Mesenchymal stem cell (in vitro differentiated cells and primary cell): ENCODE measurements around the gene LRCOL1.

Source experiments
- DNase-seq: peaks from one replicate; pipeline ENCODE4 v3.0.0-alpha.2; 2013
- H2AFZ ChIP-seq: one replicate; pipeline ENCODE4 v1.6.1; 2013; ENCODE audit warnings: low read depth, mild to moderate bottlenecking, control low read depth, inconsistent platforms, low read length, moderate library complexity
- H2AK5ac ChIP-seq: 2 replicates; pipeline ENCODE4 v1.6.1; 2013; ENCODE audit warnings: low read length, moderate library complexity, mild to moderate bottlenecking, inconsistent platforms; ENCODE audit not compliant: severe bottlenecking
- H2BK120ac ChIP-seq: one replicate; pipeline ENCODE4 v1.6.1; 2013; ENCODE audit warnings: low read depth, mild to moderate bottlenecking, inconsistent platforms, low read length, moderate library complexity
- H2BK12ac ChIP-seq, 2 experiments: one replicate each; pipeline ENCODE4 v1.6.1; 2013; ENCODE audit warnings: inconsistent platforms in 2 of 2, low read length in 2 of 2, mild to moderate bottlenecking in 2 of 2, moderate library complexity in 2 of 2, control low read depth in 1 of 2
- H2BK15ac ChIP-seq: one replicate; pipeline ENCODE4 v1.6.1; 2013; ENCODE audit warnings: mild to moderate bottlenecking, low read depth, inconsistent platforms; ENCODE audit not compliant: poor library complexity, severe bottlenecking
- H2BK5ac ChIP-seq: 2 replicates; pipeline ENCODE4 v1.6.1; 2013; ENCODE audit warnings: low read depth, mild to moderate bottlenecking, low read length, control low read depth, inconsistent platforms; ENCODE audit not compliant: poor library complexity, severe bottlenecking
- H3K14ac ChIP-seq, 2 experiments: one replicate each; pipeline ENCODE4 v1.6.1; 2013; ENCODE audit warnings: inconsistent platforms in 2 of 2, low read length in 2 of 2, control low read depth in 1 of 2, mild to moderate bottlenecking in 1 of 2, moderate library complexity in 1 of 2
- H3K18ac ChIP-seq, 2 experiments: one replicate each; pipeline ENCODE4 v1.6.1; 2013; ENCODE audit warnings: inconsistent platforms in 2 of 2, low read length in 2 of 2, control low read depth in 1 of 2, low read depth in 1 of 2, mild to moderate bottlenecking in 1 of 2
- H3K23ac ChIP-seq, 2 experiments: one replicate each; pipeline ENCODE4 v1.6.1; 2013; ENCODE audit warnings: inconsistent platforms in 2 of 2, low read length in 2 of 2, mild to moderate bottlenecking in 2 of 2, moderate library complexity in 2 of 2, control low read depth in 1 of 2
- H3K27ac ChIP-seq: 2 replicates; pipeline ENCODE4 v1.5.1; 2013; ENCODE audit warnings: mild to moderate bottlenecking, moderate library complexity, low read length, control low read depth, inconsistent platforms; ENCODE audit not compliant: poor library complexity, severe bottlenecking
- H3K27me3 ChIP-seq, 2 experiments: 2 replicates each; pipeline versions ENCODE4 v1.6.1 to v1.7.0; 2013; ENCODE audit warnings: low read length in 2 of 2, mild to moderate bottlenecking in 2 of 2, moderate library complexity in 2 of 2, control low read depth in 1 of 2, inconsistent platforms in 1 of 2; ENCODE audit not compliant: control insufficient read depth in 1 of 2, insufficient read depth in 1 of 2
- H3K36me3 ChIP-seq, 2 experiments: 2 replicates each; pipeline versions ENCODE4 v1.6.1 to v1.7.0; 2013; ENCODE audit warnings: low read length in 2 of 2, control low read depth in 1 of 2, inconsistent platforms in 1 of 2, low read depth in 1 of 2, mild to moderate bottlenecking in 1 of 2; ENCODE audit not compliant: insufficient read depth in 2 of 2, control insufficient read depth in 1 of 2
- H3K4ac ChIP-seq, 2 experiments: one replicate each; pipeline ENCODE4 v1.6.1; 2013; ENCODE audit warnings: inconsistent platforms in 2 of 2, low read length in 2 of 2, mild to moderate bottlenecking in 2 of 2, moderate library complexity in 2 of 2, control low read depth in 1 of 2, low read depth in 1 of 2
- H3K4me1 ChIP-seq: 2 replicates; pipeline ENCODE4 v1.6.1; 2013; ENCODE audit warnings: low read depth, low read length, control low read depth; ENCODE audit not compliant: control insufficient read depth, insufficient read depth
- H3K4me2 ChIP-seq: 2 replicates; pipeline ENCODE4 v1.6.1; 2013; ENCODE audit warnings: low read length, mild to moderate bottlenecking, inconsistent platforms; ENCODE audit not compliant: poor library complexity, severe bottlenecking
- H3K4me3 ChIP-seq, 2 experiments: 2 replicates each; pipeline versions ENCODE4 v1.5.1 to v1.7.0; 2013; ENCODE audit warnings: low read length in 2 of 2, mild to moderate bottlenecking in 2 of 2, control low read depth in 1 of 2, low read depth in 1 of 2; ENCODE audit not compliant: insufficient read depth in 1 of 2
- H3K79me1 ChIP-seq: replicated peaks from 2 replicates; pipeline ENCODE4 v1.6.1; 2013; ENCODE audit warnings: mild to moderate bottlenecking, control low read depth, low read length, inconsistent platforms; ENCODE audit not compliant: poor library complexity, severe bottlenecking
- H3K9ac ChIP-seq: 2 replicates; pipeline ENCODE4 v1.7.0; 2013; ENCODE audit warnings: mild to moderate bottlenecking, low read length, moderate library complexity
- H3K9me3 ChIP-seq: 2 replicates; pipeline ENCODE4 v1.7.0; 2013; ENCODE audit warnings: mild to moderate bottlenecking, low read length; ENCODE audit not compliant: control insufficient read depth
- H4K8ac ChIP-seq: one replicate; pipeline ENCODE4 v1.6.1; 2013; ENCODE audit warnings: inconsistent platforms, mild to moderate bottlenecking, low read length, moderate library complexity
- H4K91ac ChIP-seq: one replicate; pipeline ENCODE4 v1.6.1; 2013; ENCODE audit warnings: mild to moderate bottlenecking, low read length, inconsistent platforms
- WGBS: methylation state at CpG from one replicate; pipeline ENCODE4 v1.1.7; 2013; ENCODE audit warnings: mixed read lengths; 5-methylcytosine and 5-hydroxymethylcytosine counted together

The LRCOL1 gene

GRCh38 chr12:132603240-132604150 is 6.9 kb downstream of the LRCOL1 start:
- no peak overlapping the region for H3K18ac ChIP-seq
- no peak overlapping the region for H3K14ac ChIP-seq
- H2AFZ ChIP-seq, result no peak overlapping the region
- no peaks in the 10 kb centered on the region for H3K79me1 ChIP-seq
- 82% methylated on average over 65 of the region's 67 CpGs for WGBS
- no peak overlapping the region for H4K91ac ChIP-seq
- H3K4me1 ChIP-seq, result peaks cover 21% of the 10 kb centered on the region
- H4K8ac ChIP-seq, result no peak overlapping the region
- H3K23ac ChIP-seq, result no peak overlapping the region
- peak overlapping the region; percentile 57 for H2BK15ac ChIP-seq
- no peak overlapping the region for H2AK5ac ChIP-seq
- no peaks in the 10 kb centered on the region for H3K9me3 ChIP-seq
- no peak overlapping the region for H3K4ac ChIP-seq
- H2BK120ac ChIP-seq, result no peak overlapping the region
- no peak for DNase-seq
- no peak overlapping the region for H3K4me3 ChIP-seq
- no peaks in the 10 kb centered on the region for H3K36me3 ChIP-seq
- H3K27me3 ChIP-seq, result peaks cover 42 to 81% of the 10 kb centered on the region in 2 experiments
- H3K27ac ChIP-seq, result no peak overlapping the region
- H2BK12ac ChIP-seq, result no peak overlapping the region
- H3K4me2 ChIP-seq, result no peak overlapping the region
- no peak overlapping the region for H2BK5ac ChIP-seq
- H3K9ac ChIP-seq, result no peak overlapping the region

- H2BK12ac ChIP-seq, result peak overlapping the region in 1 of 2 experiments; percentile 42
- H3K18ac ChIP-seq, result peak overlapping the region; percentile 9 to 35
- no peak overlapping the region for H3K4me3 ChIP-seq
- H3K9me3 ChIP-seq, result no peaks in the 10 kb centered on the region
- peak overlapping the region; percentile 45 for H4K8ac ChIP-seq
- H3K79me1 ChIP-seq, result no peaks in the 10 kb centered on the region
- H4K91ac ChIP-seq, result no peak overlapping the region
- H3K23ac ChIP-seq, result no peak overlapping the region
- no peak overlapping the region for H2BK5ac ChIP-seq
- peak overlapping the region in 1 of 2 experiments; percentile 66 for H3K14ac ChIP-seq
- no peak overlapping the region for H3K4me2 ChIP-seq
- H2BK120ac ChIP-seq, result no peak overlapping the region
- no peak overlapping the region for H3K27ac ChIP-seq
- DNase-seq, result no peak
- no peaks in the 10 kb centered on the region for H3K36me3 ChIP-seq
- no peak overlapping the region for H2BK15ac ChIP-seq
- no peak overlapping the region for H3K4ac ChIP-seq
- H2AFZ ChIP-seq, result no peak overlapping the region
- no peak overlapping the region for H2AK5ac ChIP-seq
- H3K27me3 ChIP-seq, result peaks cover 42 to 73% of the 10 kb centered on the region in 2 experiments
- H3K9ac ChIP-seq, result no peak overlapping the region
- WGBS, result 61% methylated on average over 28 of the region's 29 CpGs
- H3K4me1 ChIP-seq, result peaks cover 16% of the 10 kb centered on the region
Measured at GRCh38 chr12:132602572-132603239, 7.7 kb downstream of the LRCOL1 start.

DNA sequence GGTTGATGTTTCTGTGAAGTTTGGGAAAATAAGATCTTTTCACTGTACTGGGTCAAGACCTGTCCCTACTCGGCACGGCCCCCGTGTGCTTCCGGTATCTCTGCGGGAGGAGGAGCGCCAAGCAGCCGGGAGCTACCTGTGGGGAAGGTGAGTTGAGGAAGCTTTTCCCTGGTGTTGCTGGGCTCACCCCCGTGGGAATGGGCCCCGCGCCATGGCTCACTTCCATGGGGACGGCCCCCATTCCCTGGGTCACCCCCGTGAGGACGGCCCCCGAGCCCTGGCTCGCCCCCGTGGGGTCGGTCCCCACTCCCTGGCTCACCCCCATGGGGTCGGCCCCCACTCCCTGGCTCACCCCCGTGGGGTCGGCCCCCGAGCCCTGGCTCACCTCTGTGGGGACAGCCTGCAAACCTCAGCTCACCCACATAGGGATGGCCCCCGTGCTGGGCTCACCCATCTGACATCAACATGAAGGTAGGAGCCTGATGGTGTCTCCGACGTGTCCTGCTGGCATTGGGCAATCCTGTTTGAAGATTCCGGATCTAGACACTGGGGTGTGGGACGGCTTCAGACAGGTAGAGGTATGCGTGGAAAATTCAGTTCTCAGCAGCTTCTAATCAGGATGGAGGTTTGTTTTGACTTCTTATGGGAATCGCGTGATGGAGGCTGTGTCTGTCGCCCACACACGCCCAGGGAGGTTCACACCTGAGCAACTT is 9.1 kb downstream of the LRCOL1 start:
- 84% methylated on average over 19 of the region's 31 CpGs for WGBS

More for the DNA sequence above, 9.1 kb downstream of the LRCOL1 start:
- Histone ChIP-seq H3K4me3 (peak overlapping the region in 1 of 2 experiments; percentile 79), H3K4me2 (no peak overlapping the region), H4K8ac (peak overlapping the region; percentile 98), H2AFZ (peak overlapping the region; percentile 90), H3K18ac (peak overlapping the region; percentile 49 to 89), H2BK15ac (no peak overlapping the region), H3K4me1 (peaks cover 14% of the 10 kb centered on the region), H3K27ac (no peak overlapping the region), H3K27me3 (peaks cover 29 to 67% of the 10 kb centered on the region in 2 experiments), H2BK5ac (no peak overlapping the region), H2BK12ac (no peak overlapping the region), H3K79me1 (no peaks in the 10 kb centered on the region), H2BK120ac (no peak overlapping the region), H3K4ac (peak overlapping the region; percentile 24 to 96), H3K36me3 (no peaks in the 10 kb centered on the region), H3K14ac (no peak overlapping the region), H3K9ac (peak overlapping the region; percentile 77), H3K9me3 (no peaks in the 10 kb centered on the region), H3K23ac (no peak overlapping the region), H4K91ac (peak overlapping the region; percentile 78), H2AK5ac (no peak overlapping the region)
- no peak for DNase-seq
